GM21529 (cell line): ENCODE measurements around the gene BTBD9.

Experiments used
- ATAC-seq: cut with Tn5 transposase; IDR thresholded peaks from one replicate; pipeline ENCODE4 v1.9.1; 2021; ENCODE audit not compliant: unreplicated experiment

The BTBD9 gene

DNA sequence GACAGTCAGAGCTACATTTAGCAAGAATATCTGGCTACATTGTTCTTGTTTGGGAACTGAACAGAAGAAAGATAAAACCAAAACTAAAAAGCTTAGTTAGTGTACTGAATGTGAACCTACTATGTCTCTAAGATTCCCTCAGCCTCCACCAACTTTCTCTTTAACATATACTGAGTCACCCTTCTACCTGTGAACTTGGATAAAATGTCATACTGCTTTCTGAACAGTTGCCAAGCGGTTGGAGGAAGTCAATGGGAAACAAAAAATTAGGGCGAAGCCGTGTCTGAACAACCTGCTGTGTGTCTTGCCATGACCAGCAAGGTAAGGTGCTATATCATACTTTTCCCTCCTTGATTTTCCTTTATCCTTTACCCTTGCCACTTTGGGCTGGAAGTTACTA is 243.5 kb downstream of the BTBD9 start:
- no peak for ATAC-seq

DNA sequence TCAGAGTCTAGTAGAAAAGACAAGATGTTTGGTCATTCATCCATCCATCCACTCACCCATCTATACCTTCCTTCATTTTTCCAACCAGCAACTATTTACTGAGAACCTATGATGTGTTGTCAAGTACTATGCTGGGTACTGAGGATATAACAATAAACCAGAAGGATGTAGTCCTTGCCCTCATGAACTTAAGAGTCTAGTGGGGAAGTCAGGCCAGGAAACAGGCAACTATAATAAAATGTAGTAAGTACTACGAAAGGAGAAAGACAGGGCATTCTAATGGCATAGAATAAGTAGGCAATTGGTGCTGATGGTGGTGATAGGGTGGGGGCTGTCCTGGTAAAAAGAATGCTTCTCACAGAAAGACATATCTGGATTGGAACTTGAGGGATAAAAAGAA is 245.7 kb downstream of the BTBD9 start:
- ATAC-seq, result no peak

DNA sequence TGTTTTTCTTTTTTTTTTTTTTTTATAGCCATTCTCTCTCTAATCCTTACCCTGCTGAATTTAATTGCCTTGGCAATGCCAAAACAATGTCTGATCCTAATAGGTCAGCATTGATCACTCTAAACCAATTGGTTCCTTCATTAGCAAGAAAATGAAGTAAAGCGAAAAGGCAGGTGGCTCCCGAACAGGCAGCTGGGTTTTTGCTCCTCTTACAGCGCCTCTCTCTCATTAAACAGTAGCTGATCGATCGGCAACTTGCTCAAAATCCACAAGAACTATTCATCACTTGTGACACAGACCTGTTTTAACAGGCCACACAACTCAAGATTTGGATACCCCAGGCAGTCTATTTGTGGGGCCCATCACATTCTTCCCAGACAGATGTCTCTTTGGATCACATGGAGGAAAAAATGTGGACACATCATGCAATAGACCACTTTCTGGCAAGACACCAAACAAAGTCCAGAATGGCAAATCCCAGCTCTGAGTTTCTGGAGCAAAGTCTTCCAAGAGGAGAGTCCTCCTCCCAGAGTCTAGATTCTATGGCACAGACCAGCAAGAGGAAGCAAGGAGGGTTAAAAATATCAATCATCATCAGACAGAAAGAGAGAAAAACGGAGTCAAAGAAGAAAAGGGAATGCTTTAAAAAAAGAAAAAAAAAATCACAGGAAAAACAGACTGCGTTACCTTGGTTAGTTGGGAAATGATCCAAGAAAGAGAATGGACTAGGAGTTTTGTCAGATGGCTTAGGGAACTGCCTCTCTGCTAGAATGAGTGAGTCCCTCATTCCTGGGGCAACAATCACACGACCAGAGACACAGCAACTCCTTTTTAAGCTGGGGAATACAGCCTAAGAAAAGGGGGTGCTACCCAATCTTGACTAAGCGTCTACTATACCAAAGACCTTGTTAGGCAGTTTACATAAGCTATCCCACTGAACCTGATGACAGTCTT is 247.8 kb downstream of the BTBD9 start:
- ATAC-seq, result no peak

DNA sequence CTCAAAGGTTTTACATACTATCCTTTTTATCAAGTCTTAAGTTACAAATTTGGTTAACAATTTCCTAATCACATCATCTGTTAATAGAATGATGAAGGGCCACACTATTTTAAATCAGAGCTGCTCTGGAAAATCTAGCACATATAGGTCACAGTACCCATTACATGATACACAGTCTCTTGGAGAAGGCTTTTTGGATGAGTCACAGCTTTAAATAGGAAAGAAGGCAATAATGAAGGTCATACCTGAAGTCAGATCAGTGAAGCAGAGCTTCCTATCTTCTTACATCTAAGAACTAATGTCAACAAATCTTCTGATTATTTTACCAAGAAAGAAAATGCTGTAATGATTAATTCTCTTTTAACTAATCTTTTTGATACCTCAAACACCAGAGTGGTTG is 248.5 kb downstream of the BTBD9 start:
- no peak for ATAC-seq

DNA sequence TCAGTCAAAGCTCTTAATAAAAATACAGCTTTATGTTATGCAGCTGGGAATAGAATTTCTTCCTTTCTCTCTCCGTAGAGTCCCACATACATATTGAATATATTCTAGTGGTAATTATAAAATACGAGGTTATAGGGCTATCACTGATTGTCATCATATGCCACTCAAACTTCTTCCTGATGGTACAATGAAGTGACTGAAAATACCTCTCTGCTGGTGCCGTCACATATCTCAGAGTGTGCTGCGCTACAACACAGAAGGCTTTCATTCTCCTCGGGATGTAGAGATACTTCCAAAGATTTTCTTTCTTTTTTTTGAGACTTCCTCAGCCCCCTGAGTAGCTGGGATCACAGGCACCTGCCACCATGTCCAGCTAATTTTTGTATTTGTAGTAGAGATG is 249.9 kb downstream of the BTBD9 start:
- no peak for ATAC-seq

DNA sequence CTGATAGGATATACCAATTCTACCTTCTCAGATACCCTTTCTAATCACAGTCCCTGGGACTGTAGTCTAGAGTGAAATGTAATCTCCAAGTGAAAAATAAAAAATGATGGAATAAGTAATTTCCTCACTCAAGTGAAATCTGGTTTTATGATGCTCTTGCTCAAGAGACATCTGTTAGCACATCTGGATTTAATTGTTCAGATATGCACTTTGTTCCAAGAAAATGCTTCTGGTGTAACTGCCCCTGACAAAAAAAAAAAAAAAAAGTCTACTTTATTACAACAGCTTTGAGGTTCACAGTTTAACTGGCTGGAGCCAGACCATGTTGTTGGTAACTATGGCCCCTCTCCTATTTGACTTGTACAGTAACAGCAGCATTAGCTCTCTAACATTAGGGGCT is 251.8 kb downstream of the BTBD9 start:
- ATAC-seq, result no peak

DNA sequence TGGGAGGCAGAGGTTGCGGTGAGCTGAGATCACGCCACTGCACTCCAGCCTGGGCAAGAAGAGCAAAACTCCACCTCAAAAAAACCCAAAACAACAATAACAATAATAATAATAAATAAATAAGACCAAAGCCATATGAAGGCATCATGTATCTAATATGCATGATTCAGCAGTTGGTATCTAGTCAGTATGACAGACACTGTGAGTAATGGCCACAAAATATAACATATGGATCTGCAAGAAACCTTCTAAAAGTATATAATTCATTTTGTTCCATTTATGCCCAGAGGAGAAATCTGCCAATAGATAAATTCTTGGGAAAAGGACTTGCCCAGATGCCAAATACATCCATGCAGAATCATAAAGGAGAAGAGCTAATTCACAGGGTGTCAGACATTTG is 252.3 kb downstream of the BTBD9 start:
- ATAC-seq, result no peak

DNA sequence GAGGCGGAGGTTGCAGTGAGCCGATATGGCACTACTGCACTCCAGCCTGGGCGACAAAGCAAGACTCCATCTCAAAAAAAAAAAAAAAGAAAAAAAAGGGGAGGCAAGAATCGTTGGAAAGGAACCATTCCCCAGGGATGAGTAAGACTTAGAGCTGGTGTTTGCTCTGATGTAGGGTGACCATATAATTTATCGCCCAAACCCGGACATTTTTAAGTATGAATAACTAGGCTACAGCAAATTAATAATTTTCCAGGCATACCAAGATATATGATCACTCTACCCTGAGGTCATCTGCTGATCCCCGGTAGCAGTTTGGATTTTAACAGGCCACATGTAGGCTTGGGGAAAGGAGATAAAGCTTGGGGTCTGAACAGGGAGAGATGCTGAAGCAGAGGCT is 260.9 kb downstream of the BTBD9 start:
- no peak for ATAC-seq

DNA sequence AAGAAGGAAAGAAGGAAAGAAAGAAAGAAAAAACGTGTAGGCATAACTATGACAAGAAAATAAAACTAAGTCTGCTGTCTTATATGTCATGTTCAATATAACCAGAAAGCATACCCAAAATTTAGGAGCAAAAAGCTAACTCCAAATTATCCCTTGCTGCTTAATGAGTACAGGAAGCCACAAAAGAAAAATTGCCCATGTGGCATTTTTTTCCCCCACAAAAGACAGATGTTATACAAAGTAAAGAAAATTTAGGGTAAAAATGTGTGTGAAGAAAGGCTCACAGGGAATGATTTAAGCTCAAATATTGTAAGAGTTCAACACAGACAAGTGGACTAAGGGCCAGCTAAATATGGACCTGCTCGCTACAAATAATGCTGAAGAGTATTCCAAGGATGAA is 263.8 kb downstream of the BTBD9 start:
- ATAC-seq, result no peak

DNA sequence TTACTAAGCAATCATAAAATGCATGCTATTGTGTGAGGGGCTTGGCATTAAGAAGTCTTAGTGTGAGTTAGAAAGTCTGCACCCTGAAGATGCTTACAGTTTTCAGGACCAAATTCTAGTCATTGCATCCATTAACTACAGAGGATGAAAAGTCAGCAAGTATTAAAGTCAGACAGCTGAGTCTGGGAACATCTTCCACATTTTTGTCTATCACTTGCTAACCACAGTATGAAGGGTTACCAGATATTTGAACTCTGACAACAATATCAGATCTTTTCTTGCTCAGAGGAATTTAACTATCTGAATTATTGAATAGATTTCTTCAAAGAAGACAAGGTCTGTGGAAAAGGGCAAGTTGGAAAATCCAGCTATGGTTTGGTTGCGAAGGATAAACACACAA is 264.4 kb downstream of the BTBD9 start:
- ATAC-seq, result no peak

DNA sequence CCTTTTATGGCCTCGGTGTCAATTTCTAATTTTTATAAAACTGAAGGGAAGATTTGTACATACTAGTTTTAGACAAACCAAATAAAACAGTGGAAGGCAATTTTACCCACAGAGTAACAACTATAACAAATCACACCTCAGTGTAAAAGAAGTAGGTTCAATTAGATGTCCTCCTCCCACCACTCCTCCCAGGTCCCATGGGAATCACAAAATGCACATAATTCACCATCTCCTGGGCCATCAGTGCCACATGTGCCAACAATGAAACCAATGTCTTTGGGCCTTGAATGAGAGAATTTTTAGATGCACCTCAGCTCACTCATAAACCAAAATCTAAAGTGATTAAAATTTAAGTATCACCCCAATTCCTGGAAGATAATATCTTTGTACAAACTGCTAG is 267.8 kb downstream of the BTBD9 start:
- no peak for ATAC-seq

DNA sequence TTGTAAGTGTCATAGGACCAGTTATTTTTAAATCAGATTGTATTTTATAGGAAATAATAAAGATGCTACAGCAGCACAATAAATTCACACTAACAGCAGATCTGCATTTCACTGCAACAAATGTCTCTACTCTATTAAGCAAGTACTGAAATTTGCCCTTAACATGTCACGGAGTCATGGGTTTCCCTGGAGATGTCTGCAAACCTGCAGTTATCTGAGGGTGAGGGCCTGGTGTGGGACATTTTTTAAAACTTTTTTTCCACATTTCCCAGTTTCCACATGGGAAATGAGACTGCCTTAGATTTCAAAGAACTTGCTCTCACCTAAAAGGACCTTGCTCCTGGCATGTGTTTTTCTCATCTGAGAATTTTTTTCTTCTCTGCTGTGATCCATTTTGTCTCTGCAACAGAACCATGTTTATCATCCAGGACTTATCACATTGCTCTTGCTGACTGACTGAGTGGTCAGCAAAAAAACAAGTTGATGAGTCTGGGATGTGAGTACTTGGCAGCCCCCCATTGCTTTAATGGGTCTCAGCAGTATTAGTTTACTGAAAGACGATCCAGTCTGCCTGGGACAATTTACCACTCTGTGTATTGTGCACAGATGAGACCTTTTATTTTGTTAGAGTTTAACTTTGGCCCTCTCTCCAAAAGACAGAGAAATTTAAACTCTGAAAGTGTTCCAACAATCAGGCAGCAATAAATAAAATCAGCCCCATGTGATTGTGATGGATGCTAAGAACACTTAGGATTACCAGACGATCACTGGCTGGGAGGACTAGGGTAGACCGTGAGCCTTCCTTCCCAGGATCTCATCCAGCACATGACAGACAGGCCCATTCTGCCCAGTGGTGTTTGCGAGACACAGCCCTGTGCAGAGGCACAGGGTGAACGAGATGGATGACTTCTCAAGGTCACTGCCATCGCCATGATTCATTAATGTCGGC is 268.8 kb downstream of the BTBD9 start:
- ATAC-seq, result no peak

DNA sequence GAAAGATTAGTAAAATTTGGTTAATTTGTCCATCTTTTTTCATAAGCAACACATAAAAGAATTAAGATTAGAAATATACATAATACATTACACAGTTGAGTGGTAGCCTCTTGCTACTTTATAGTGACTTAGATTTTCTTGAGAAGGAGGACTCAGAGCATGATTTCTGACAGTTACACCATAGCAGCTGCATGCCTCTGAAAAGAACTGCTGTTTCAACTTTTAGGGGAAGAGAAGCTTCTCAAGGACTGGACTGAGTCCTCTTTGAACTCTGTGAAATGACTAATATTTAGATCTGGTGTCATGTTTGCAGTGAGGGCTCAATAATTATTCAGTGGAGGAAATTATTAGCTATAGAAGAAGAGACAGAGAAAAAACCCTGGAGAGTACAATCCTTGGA is 272.5 kb downstream of the BTBD9 start:
- no peak for ATAC-seq

DNA sequence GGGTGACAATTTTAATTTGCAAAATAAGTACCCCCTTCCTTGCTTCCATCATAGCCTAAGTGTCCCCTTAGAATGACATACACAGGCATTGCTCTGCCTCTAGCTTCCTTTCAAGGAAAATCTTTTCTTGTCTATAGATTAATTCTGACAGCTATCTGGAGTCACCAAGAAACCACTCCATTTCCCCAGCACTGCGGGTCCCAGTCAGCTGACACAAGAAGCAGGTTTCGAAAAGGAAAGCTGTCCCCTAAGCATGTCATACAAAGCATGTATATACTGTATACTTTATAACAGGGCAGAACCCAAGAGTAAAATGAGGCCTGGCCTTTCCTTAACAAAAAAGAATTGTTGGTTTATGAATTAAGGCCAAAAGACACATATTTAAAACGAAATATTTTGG is 273.5 kb downstream of the BTBD9 start:
- ATAC-seq, result no peak

DNA sequence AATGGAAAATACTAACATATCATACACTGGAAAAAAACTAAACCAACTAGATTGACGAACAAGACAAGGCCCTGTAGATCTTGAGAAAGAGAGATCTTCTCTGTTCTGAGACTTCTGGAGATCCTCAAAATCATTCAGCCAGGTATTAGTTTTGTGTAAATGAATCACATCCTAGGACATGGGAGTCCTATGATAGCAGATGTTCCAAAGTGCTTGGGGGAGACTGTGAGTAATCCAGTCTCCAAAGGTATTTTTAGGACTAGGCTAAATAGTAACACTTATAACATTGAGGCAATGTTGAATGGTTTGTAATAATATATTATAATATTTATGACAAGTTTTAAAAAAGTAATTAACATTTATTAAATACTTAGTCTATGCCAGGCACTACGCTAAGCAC is 275.0 kb downstream of the BTBD9 start:
- ATAC-seq, result no peak

DNA sequence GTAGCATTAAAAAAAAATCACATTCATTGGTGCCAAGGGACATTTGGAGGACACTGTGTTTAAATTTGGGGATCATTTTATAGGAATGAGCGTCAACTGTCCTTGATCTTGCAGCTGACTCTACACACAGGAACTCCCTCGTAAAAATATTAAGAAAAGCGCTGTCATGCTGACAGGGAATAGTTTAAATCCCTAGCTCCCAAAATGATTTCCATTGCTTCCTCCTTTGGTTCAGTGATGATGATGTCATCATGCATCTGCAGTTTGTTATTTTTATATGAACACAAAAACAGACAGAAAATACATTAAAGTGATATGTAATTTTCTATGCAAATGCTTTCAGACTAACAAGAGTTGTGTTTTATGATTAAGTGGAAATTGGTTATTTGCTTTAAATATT is 275.6 kb downstream of the BTBD9 start:
- no peak for ATAC-seq

DNA sequence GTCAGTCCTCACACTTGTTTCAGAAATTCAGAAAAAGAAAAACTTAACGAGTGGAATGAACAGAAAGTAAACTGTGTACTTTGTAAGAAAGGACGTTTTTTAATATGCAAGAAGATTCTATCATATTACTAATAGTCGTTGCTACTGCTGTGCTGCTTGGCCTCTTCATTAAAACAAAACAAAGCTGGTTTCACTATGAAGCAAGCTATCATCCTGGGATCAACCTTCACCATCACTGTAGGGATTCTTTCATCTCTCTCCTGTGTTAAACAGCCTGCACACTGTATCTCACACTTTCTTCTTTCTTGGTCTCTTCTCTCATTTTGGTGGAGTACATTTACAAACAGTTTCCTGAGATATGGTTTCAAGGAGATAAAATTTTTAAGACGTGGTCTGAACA is 284.2 kb downstream of the BTBD9 start:
- no peak for ATAC-seq

DNA sequence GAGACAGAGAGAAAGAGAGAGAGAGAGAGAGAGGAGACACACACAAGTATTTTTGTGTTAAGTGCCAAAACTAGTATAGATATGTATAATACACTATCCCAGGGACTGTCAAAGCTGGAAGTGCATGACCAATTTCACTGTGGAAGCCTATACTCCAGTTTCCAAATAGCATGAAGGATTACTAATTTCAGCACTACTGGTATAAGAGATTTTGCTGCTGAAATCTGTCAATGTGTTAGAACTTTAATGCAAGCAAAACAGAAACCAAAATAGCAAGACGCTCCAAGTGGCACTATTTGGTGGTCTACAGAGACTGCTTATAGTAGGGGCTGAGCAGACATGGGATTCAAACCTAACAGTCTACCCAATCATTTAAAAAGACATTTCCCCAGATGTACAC is 284.8 kb downstream of the BTBD9 start:
- ATAC-seq, result no peak

DNA sequence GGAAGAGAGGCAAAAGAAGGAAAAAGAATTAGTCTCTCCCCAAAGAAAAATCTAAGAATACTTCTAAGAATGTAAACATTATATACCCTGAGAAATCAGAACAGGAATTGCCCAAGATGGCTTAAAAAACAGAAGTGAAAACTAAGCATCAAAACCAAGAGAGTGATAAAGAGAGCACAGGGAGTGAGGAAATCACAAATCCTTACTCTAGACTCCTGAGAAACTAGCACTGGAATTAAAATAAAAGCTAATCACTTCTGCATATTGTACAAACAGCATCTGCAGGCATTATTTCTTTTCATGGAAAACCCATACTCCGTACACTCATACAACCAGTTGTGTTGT is 285.7 kb downstream of the BTBD9 start:
- no peak for ATAC-seq

DNA sequence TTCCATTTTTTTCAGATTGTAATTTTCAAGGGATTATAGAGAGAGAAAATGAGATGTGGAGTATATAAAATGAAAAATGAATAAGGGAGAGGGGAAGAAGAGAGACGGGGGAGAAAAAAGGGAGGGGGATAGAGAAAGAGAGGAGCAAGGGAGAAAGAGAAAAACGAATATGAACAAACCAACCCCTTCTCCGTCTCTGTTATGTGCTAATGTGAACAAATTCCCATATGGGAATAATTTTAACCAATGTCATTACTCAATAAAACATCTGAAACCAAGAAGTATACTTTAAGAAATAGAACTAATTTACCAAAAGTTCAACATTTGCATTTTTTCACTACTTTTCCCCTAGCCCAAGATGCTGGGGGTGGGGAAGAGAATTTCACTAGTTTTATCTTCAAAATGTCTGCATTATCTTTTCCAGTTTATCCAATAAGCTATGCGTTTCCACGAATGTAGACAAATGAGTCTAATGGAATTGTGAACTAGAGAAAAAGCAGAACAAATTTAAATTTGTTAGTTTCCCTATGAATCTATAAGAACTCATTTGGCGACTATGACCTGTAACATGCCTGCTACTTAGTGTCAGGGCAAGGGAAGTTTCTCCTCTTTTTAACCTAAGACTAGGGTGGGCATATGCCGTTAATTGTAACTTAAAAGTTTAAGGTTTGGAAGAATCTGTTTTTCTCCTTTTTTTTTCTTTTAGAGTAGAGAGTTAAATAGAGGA is 286.3 kb downstream of the BTBD9 start:
- ATAC-seq, result no peak

DNA sequence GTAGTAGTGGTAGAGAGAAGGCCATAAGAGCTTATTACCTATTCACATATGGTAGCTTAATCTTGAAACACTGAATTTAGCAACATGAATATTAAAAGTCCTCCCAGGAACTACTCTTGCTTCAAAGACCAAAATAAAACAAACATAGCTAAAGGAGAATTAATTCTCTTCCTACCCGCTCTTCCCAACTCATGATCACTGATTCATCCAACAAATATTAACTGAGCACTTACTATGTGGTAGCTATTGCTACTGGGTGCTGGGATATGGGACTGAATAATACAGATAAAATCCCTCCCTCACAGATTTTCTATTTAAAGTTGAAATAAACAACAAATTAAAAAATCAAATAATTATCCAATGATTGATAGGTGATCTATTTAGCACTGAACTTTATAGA is 287.1 kb downstream of the BTBD9 start:
- no peak for ATAC-seq
